NCI-H2227 (cell line): ENCODE measurements around the gene WLS.
A peak's percentile ranks its signal among the peaks of the same experiment; 100 is the strongest.

Experiments
- DNase-seq: peaks from one replicate; lab custom pipeline; 2025; ENCODE audit not compliant: unreplicated experiment; lab: John Stamatoyannopoulos, UW

The WLS gene

GRCh38 chr1:68141071-68142021, 91.0 kb downstream of the WLS start:
- peak; percentile 30 for DNase-seq

- DNase-seq: no peak
Measured at GRCh38 chr1:68140536-68140935, 91.8 kb downstream of the WLS start.

GRCh38 chr1:68136187-68136586, 96.1 kb downstream of the WLS start:
- no peak for DNase-seq

- DNase-seq: no peak
Measured at GRCh38 chr1:68132426-68133130, 99.7 kb downstream of the WLS start.

GRCh38 chr1:68131261-68131660, 101.1 kb downstream of the WLS start:
- no peak for DNase-seq

GRCh38 chr1:68129536-68130250, 102.6 kb downstream of the WLS start:
- DNase-seq: no peak

- DNase-seq: no peak
Measured at GRCh38 chr1:68128820-68129219, 103.5 kb downstream of the WLS start.

GRCh38 chr1:68128157-68128556, 104.2 kb downstream of the WLS start:
- no peak for DNase-seq

GRCh38 chr1:68121536-68121935, 110.8 kb downstream of the WLS start:
- DNase-seq: no peak

- DNase-seq: peak; percentile 81
Measured at GRCh38 chr1:68120136-68120791, 112.1 kb downstream of the WLS start.

- DNase-seq: no peak
Measured at GRCh38 chr1:68119445-68119844, 112.9 kb downstream of the WLS start.

- no peak for DNase-seq
Measured at GRCh38 chr1:68117416-68117815, 114.9 kb downstream of the WLS start.

GRCh38 chr1:68116643-68117235, 115.6 kb downstream of the WLS start:
- DNase-seq: peak; percentile 69

GRCh38 chr1:68115308-68115707, 117.0 kb downstream of the WLS start:
- DNase-seq: no peak

- no peak for DNase-seq
Measured at GRCh38 chr1:68113966-68114365, 118.4 kb downstream of the WLS start.

- DNase-seq: no peak
Measured at GRCh38 chr1:68112835-68113243, 119.5 kb downstream of the WLS start.

GRCh38 chr1:68111519-68112436, 120.5 kb downstream of the WLS start:
- peak; percentile 81 for DNase-seq

GRCh38 chr1:68107771-68108170, 124.6 kb downstream of the WLS start:
- DNase-seq: no peak

- peak; percentile 23 for DNase-seq
Measured at GRCh38 chr1:68103884-68104554, 128.3 kb downstream of the WLS start.
